Kidney glomerular epithelial cell (primary cell): ENCODE results near the gene KLK12.
"Not testable (repeated sequence)": the region's sequence is repeated elsewhere in the genome, so short reads cannot be mapped to it uniquely, and the experiment has no call there.

Experiments
- DNase-seq: peaks from one replicate; lab custom pipeline; 2025; lab: John Stamatoyannopoulos, UW

The KLK12 gene

GRCh38 chr19:51015691-51016267, 19.0 kb downstream of the KLK12 start:
- no peak for DNase-seq

- no peak for DNase-seq
These were observed 20.6 kb downstream of the KLK12 start for GRCh38 chr19:51014242-51014641.

GRCh38 chr19:51012661-51013190, 22.1 kb downstream of the KLK12 start:
- DNase-seq = no peak

- no peak for DNase-seq
These were observed 24.6 kb downstream of the KLK12 start for GRCh38 chr19:51010066-51010795.

GRCh38 chr19:51009061-51009891, 25.5 kb downstream of the KLK12 start:
- no peak for DNase-seq

- DNase-seq = no peak
These were observed 27.3 kb downstream of the KLK12 start for GRCh38 chr19:51007488-51007887.

GRCh38 chr19:51006406-51006805, 28.4 kb downstream of the KLK12 start:
- DNase-seq = no peak

GRCh38 chr19:51005248-51005647, 29.6 kb downstream of the KLK12 start:
- DNase-seq = no peak

GRCh38 chr19:51003316-51003715, 31.5 kb downstream of the KLK12 start:
- no peak for DNase-seq

GRCh38 chr19:51002542-51003311, 32.1 kb downstream of the KLK12 start:
- DNase-seq = no peak

- DNase-seq = no peak
These were observed 32.7 kb downstream of the KLK12 start for GRCh38 chr19:51002089-51002532.

- DNase-seq = no peak
These were observed 33.3 kb downstream of the KLK12 start, which contains the start of gene KLK8 for GRCh38 chr19:51001515-51001914. Gene KLK8 (minus strand): TSS chr19:51001604. CDS start chr19:51001167, 437 bp downstream.

- DNase-seq = no peak
These were observed 33.8 kb downstream of the KLK12 start for GRCh38 chr19:51000981-51001380.

GRCh38 chr19:51000426-51000825, 34.4 kb downstream of the KLK12 start:
- no peak for DNase-seq

- no peak for DNase-seq
These were observed 36.1 kb downstream of the KLK12 start for GRCh38 chr19:50998686-50999085.

- no peak for DNase-seq
These were observed 36.7 kb downstream of the KLK12 start for GRCh38 chr19:50998061-50998460.

- no peak for DNase-seq
These were observed 40.7 kb downstream of the KLK12 start for GRCh38 chr19:50994129-50994528.

GRCh38 chr19:50992666-50993035, 42.2 kb downstream of the KLK12 start:
- DNase-seq = no peak

GRCh38 chr19:50984416-50984815, 50.4 kb downstream of the KLK12 start:
- DNase-seq = not testable (repeated sequence)

- DNase-seq = no peak
These were observed 51.0 kb downstream of the KLK12 start, which contains the start of gene KLK7 for GRCh38 chr19:50983625-50984292. Gene KLK7 (minus strand): TSS chr19:50983917. CDS start chr19:50982399, 1,518 bp downstream.

- no peak for DNase-seq
These were observed 52.6 kb downstream of the KLK12 start for GRCh38 chr19:50982186-50982585.
